Measurements from ENCODE around the gene ZNF536. TPM values are rescaled to one million over a fixed set of nuclear protein-coding genes. Genes with fewer than 3 reads are reported as not detected.

ZNF536 gene
- total RNA-seq, 1 experiment from 2014 or later: not detected

DNA sequence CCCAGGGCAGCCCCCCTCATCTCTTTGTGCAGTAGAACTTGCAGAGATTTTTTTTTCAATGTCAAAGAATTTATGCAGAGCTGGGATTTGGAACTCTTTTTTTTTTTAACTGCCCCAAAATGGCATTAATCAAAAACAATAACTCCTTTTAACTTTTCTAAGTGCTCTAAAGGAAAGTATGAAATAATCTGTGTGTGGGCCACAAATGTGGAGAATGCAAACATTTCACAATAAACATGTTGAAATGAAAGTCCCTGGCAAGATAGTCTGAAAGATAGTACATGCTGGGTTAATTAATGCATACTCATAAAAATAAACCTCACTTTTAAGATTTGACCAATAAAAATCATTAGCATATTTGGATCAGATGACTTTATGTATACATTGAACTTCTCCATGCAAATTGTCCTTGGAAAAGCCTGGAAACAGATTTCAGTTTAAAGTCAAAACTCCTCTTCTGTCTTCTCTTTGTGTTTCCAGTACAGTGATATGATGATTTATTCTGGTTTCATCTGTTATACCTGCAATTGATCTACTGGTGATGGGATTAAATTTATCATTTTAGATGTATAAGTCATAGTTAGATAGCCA, 30.5 kb upstream of the ZNF536 start:
- Histone ChIP-seq H2AFZ (no peak overlapping the region), H3K27ac (no peak overlapping the region), H3K36me3 (ENCODE audit: low read depth) (no peaks in the 10 kb centered on the region), H3F3A (ENCODE audit: insufficient read depth, low read depth) (no peaks in the 10 kb centered on the region), H3K4me2 (no peak overlapping the region), H3K4me3 (no peak overlapping the region), H3K4me1 (replicated peaks; ENCODE audit: insufficient read depth) (no peaks in the 10 kb centered on the region), H3K27me3 (ENCODE audit: insufficient read depth, low read depth) (peaks cover 63% of the 10 kb centered on the region), H4K20me1 (ENCODE audit: insufficient read depth) (no peaks in the 10 kb centered on the region), H3K9me3 (ENCODE audit: insufficient read depth, low read depth) (no peaks in the 10 kb centered on the region), H3K9me2 (ENCODE audit: insufficient read depth) (no peaks in the 10 kb centered on the region), H3K79me2 (ENCODE audit: low read depth) (no peaks in the 10 kb centered on the region)
- ChIA-PET CTCF (no interaction called here), POLR2A (ENCODE audit: unreplicated experiment) (no interaction called here)
- BruUV-seq (replicated peaks): no TSS peak
- intact Hi-C loops (cut with micrococcal nuclease; ENCODE audit: unreplicated experiment): no loop called here
- DNase-seq: no peak
- TF ChIP-seq, protein P1, sequence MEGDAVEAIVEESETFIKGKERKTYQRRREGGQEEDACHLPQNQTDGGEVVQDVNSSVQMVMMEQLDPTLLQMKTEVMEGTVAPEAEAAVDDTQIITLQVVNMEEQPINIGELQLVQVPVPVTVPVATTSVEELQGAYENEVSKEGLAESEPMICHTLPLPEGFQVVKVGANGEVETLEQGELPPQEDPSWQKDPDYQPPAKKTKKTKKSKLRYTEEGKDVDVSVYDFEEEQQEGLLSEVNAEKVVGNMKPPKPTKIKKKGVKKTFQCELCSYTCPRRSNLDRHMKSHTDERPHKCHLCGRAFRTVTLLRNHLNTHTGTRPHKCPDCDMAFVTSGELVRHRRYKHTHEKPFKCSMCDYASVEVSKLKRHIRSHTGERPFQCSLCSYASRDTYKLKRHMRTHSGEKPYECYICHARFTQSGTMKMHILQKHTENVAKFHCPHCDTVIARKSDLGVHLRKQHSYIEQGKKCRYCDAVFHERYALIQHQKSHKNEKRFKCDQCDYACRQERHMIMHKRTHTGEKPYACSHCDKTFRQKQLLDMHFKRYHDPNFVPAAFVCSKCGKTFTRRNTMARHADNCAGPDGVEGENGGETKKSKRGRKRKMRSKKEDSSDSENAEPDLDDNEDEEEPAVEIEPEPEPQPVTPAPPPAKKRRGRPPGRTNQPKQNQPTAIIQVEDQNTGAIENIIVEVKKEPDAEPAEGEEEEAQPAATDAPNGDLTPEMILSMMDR (conservative IDR thresholded peaks at IDR 0.05): no peak
- TF ChIP-seq EZH2 (IDR thresholded peaks at IDR 0.05; ENCODE audit: low read depth): no peak

DNA sequence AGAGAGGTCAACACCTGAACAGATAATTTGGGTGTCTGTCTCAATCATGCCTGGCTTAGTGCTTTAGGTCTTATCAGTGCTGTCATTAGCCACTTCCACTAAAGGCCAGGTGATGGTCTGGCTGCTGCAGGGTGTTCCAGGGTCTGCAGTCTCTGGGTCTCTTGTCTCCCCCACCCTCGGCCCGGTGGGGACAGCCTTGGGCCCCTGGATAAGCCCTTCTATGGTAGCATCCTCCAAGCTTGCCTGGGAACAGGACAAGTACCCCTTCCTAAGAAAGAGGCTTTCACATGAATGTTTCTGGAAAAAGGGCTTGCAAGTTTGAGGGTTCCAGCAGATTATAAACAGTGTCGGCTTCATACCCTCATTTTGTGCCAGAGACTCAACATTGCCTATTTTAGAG, 29.3 kb upstream of the ZNF536 start:
- no peaks in the 10 kb centered on the region for H3K9me3 ChIP-seq (ENCODE audit: insufficient read depth, low read depth)
- H3K9me2 ChIP-seq (ENCODE audit: insufficient read depth): no peaks in the 10 kb centered on the region
- peaks cover 54% of the 10 kb centered on the region for H3K27me3 ChIP-seq (ENCODE audit: insufficient read depth, low read depth)
- H3K79me2 ChIP-seq (ENCODE audit: low read depth): no peaks in the 10 kb centered on the region
- no peak overlapping the region for H3K4me3 ChIP-seq
- ChIA-PET CTCF (no interaction called here), POLR2A (ENCODE audit: unreplicated experiment) (no interaction called here)
- no peaks in the 10 kb centered on the region for H3K36me3 ChIP-seq (ENCODE audit: low read depth)
- no peaks in the 10 kb centered on the region for H3F3A ChIP-seq (ENCODE audit: insufficient read depth, low read depth)
- no peak for DNase-seq
- H3K4me1 ChIP-seq (replicated peaks; ENCODE audit: insufficient read depth): no peaks in the 10 kb centered on the region
- H2AFZ ChIP-seq: no peak overlapping the region
- intact Hi-C loops (cut with micrococcal nuclease; ENCODE audit: unreplicated experiment): no loop called here
- H3K27ac ChIP-seq: no peak overlapping the region
- H4K20me1 ChIP-seq (ENCODE audit: insufficient read depth): no peaks in the 10 kb centered on the region
- no TSS peak for BruUV-seq (replicated peaks)
- H3K4me2 ChIP-seq: no peak overlapping the region
- TF ChIP-seq EZH2 (IDR thresholded peaks at IDR 0.05; ENCODE audit: low read depth): no peak
- TF ChIP-seq, protein P1 (conservative IDR thresholded peaks at IDR 0.05): no peak

DNA sequence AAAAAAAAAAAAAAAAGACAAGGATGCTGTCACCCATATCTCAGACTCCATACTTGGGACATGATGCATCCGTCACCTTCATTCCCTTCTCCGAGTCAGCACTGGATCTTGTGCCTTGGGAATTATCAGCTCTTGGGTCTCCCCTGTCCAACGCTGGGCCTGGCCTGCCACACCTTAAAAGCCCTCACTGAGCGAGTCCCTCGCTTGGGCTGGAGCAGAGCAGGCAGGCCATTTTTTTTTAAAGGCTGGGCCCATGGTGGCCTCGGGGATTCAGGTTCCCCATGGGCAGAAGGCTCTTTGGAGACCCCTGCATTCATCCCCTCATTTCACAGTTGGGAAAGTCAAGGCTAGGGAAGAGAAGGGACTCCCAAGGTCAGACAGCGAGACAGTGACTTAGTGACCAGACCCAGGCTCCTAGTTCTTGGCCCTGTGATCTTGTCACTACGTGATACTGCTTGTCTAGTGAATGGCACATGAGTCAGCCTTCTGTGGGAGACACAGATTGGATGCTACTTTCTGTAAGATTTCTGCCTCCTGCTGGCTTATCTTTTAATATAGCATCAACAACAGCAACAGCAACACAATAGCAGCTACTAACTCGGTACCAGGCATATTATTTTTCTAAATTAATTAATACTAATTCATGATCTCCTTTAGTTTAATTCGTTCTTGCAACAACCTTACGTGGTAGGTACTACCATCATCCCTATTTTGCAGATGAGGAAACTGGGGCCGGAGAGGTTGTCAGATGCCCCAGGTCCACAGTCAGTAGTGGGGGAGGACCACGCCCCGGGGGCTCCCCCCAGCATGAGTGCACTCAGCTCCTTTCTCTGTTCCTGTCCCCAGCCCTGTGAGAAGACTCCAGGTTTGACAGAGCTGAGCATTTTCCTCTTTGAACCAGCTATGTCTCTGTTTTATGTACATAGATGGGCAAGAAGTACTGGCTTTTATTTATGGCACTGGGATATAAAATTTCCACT, 27.4 kb upstream of the ZNF536 start:
- intact Hi-C loops (cut with micrococcal nuclease; ENCODE audit: unreplicated experiment): no loop called here
- no peak for TF ChIP-seq EZH2 (IDR thresholded peaks at IDR 0.05; ENCODE audit: low read depth)
- TF ChIP-seq, protein P1 (conservative IDR thresholded peaks at IDR 0.05): no peak
- Histone ChIP-seq H3F3A (ENCODE audit: insufficient read depth, low read depth) (no peaks in the 10 kb centered on the region), H3K27ac (no peak overlapping the region), H3K36me3 (ENCODE audit: low read depth) (no peaks in the 10 kb centered on the region), H3K9me3 (ENCODE audit: insufficient read depth, low read depth) (no peaks in the 10 kb centered on the region), H3K4me1 (replicated peaks; ENCODE audit: insufficient read depth) (no peaks in the 10 kb centered on the region), H3K4me2 (no peak overlapping the region), H4K20me1 (ENCODE audit: insufficient read depth) (no peaks in the 10 kb centered on the region), H3K9me2 (ENCODE audit: insufficient read depth) (no peaks in the 10 kb centered on the region), H3K79me2 (ENCODE audit: low read depth) (no peaks in the 10 kb centered on the region), H2AFZ (no peak overlapping the region), H3K4me3 (no peak overlapping the region), H3K27me3 (ENCODE audit: insufficient read depth, low read depth) (peaks cover 42% of the 10 kb centered on the region)
- POLR2A ChIA-PET (ENCODE audit: unreplicated experiment): no interaction called here
- DNase-seq: no peak
- CTCF ChIA-PET: no interaction called here
- BruUV-seq (replicated peaks): no TSS peak
